ENCODE data around the gene EP300. TPM values are rescaled to one million over a fixed set of nuclear protein-coding genes. Genes with fewer than 3 reads are reported as not detected.
A peak's percentile ranks its signal among the peaks of the same experiment; 100 is the strongest.
"Not testable (repeated sequence)": the region's sequence is repeated elsewhere in the genome, so short reads cannot be mapped to it uniquely, and the experiment has no call there.

The EP300 gene
- total RNA-seq, 1 donor from 2014 or later, result 21.2 TPM

DNA sequence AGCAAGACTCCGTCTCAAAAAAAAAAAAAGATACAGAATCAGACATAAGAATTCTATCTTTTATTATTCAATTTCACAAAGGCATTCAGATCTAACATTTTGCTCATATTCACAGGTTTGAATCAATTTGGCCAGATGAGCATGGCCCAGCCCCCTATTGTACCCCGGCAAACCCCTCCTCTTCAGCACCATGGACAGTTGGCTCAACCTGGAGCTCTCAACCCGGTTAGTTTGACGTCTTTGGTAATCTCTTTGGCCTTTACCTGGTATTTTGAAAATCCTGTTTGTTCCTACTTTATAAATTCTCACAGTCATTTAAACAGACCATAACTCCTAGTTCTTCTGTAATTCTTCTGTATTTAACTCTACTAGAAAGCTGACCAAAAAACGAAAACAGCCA is 55.3 kb downstream of the EP300 start:
- no peak for DNase-seq (ENCODE audit: low read depth in 2 of 2)

DNA sequence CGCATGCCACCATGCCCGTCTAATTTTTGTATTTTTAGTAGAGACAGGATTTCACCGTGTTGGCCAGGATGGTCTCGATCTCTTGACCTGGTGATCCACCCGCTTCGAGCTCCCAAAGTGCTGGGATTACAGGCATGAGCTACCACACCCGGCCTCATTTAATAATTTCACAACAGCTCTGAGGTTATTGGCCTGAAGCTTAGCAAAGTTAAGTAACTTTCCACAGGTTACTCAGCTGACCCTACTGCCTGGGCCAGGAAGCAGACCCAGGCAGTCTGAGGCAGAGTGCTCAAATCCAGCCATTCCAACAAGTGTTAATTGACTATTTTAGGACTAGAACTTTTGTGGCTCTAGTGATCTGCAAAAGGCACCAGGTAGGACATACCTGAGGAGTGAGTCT is 60.5 kb downstream of the EP300 start:
- no peak for DNase-seq (ENCODE audit: low read depth in 2 of 2)

DNA sequence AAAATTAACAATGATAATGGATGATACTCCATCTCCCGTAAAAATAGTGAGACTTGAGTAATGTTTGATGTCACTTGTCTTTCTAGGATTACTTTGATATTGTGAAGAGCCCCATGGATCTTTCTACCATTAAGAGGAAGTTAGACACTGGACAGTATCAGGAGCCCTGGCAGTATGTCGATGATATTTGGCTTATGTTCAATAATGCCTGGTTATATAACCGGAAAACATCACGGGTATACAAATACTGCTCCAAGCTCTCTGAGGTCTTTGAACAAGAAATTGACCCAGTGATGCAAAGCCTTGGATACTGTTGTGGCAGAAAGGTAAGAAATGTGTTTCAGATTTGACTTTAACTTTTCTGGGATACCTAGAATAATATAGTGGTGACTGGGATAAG is 64.7 kb downstream of the EP300 start:
- DNase-seq (ENCODE audit: low read depth in 2 of 2), result no peak

DNA sequence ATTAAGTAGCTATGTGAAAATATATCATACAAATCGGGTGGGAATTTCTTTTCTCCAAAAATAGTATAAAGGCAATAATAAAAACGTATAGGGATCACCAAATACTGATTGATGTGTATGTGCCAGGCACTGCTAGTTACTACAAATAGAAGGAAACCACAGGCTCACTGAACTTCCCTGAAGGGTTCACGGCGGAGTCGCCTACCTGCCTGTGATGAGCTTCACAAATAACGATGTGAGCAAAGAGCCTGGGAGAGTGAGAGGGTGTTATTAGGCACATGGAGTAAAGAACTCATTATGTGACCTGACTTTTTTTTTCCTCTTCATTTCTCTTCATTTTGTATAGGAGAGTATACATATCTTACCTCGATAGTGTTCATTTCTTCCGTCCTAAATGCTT is 76.8 kb downstream of the EP300 start:
- DNase-seq (ENCODE audit: low read depth in 2 of 2), result no peak

DNA sequence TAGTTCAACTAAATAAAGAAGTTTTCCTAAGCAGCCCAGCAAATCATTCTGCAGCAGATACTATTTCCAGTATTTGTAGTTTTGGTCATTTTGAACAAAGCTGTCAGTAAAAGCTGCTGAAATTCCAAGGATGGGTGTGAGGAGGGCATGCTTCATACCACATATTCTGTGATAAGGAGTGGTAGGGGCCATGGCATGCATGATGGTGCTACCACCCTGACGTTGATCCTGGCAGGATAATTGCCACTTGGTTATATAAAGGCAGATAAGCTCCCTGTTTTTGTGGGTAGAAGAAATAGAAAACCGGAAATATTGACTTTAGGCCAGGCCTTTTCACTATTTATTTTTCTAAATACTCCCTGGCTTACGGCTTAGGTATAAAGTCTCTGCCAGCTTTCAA is 79.6 kb downstream of the EP300 start:
- DNase-seq (ENCODE audit: low read depth in 2 of 2), result no peak

DNA sequence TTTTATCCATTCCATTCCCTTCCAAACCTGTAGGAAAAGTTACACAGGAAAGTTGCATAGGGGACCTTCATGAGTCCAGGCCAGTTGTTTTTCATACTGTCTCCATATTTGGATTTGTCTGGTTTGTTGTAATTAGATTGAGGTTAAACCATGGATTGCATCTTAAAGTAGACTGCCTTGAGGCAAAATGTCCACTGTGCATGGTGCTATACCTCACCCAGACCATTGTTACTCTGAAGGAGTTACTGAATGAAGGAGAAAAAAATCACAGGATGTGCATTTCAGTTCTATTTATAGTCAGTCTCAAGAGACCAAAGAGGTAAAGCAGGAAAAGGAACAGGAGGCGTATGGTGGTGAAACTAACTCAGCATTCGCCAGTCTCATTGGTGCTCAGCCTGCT is 83.2 kb downstream of the EP300 start:
- no peak for DNase-seq (ENCODE audit: low read depth in 2 of 2)

DNA sequence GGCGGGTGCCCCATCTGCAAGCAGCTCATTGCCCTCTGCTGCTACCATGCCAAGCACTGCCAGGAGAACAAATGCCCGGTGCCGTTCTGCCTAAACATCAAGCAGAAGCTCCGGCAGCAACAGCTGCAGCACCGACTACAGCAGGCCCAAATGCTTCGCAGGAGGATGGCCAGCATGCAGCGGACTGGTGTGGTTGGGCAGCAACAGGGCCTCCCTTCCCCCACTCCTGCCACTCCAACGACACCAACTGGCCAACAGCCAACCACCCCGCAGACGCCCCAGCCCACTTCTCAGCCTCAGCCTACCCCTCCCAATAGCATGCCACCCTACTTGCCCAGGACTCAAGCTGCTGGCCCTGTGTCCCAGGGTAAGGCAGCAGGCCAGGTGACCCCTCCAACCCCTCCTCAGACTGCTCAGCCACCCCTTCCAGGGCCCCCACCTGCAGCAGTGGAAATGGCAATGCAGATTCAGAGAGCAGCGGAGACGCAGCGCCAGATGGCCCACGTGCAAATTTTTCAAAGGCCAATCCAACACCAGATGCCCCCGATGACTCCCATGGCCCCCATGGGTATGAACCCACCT is 84.7 kb downstream of the EP300 start:
- no peak for DNase-seq (ENCODE audit: low read depth in 2 of 2)

DNA sequence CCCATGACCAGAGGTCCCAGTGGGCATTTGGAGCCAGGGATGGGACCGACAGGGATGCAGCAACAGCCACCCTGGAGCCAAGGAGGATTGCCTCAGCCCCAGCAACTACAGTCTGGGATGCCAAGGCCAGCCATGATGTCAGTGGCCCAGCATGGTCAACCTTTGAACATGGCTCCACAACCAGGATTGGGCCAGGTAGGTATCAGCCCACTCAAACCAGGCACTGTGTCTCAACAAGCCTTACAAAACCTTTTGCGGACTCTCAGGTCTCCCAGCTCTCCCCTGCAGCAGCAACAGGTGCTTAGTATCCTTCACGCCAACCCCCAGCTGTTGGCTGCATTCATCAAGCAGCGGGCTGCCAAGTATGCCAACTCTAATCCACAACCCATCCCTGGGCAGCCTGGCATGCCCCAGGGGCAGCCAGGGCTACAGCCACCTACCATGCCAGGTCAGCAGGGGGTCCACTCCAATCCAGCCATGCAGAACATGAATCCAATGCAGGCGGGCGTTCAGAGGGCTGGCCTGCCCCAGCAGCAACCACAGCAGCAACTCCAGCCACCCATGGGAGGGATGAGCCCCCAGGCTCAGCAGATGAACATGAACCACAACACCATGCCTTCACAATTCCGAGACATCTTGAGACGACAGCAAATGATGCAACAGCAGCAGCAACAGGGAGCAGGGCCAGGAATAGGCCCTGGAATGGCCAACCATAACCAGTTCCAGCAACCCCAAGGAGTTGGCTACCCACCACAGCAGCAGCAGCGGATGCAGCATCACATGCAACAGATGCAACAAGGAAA is 85.4 kb downstream of the EP300 start:
- no peak for DNase-seq (ENCODE audit: low read depth in 2 of 2)

DNA sequence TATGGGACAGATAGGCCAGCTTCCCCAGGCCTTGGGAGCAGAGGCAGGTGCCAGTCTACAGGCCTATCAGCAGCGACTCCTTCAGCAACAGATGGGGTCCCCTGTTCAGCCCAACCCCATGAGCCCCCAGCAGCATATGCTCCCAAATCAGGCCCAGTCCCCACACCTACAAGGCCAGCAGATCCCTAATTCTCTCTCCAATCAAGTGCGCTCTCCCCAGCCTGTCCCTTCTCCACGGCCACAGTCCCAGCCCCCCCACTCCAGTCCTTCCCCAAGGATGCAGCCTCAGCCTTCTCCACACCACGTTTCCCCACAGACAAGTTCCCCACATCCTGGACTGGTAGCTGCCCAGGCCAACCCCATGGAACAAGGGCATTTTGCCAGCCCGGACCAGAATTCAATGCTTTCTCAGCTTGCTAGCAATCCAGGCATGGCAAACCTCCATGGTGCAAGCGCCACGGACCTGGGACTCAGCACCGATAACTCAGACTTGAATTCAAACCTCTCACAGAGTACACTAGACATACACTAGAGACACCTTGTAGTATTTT is 86.1 kb downstream of the EP300 start:
- no peak for DNase-seq (ENCODE audit: low read depth in 2 of 2)

DNA sequence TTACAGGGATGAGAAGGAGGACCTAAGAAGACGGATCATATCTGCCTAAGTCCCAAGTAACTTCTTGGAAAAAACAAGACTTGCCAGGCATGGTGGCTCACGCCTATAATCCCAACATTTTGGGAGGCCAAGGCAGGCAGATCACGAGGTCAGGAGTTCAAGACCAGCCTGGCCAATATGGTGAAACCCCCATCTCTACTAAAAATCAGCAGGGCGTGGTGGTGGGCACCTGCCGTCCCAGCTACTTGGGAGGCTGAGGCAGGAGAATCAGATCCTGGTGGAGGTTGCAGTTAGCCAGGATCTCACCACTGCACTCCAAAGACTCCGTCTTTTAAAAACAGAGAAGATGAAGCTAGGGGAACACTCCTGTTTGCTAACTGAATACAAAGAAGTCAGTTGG is 88.0 kb downstream of the EP300 start:
- DNase-seq (ENCODE audit: low read depth in 2 of 2), result not testable (repeated sequence)

DNA sequence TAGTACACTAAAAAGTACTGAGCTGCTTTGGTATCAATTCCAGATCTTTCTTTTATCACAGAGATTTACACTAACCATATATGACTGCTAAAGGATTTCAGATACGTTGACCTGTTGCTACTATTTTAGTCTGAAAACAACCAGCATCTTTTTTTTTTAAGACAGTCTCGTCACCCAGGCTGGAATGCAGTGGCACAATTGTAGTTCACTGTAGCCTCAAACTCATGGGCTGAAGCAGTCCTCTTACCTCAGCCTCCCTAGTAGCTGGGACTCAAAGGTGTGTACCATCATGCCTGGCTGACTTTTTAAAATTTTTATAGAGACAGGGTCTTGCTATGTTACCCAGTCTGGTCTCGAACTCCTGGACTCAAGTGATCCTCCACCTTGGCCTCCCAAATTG is 88.5 kb downstream of the EP300 start:
- no peak for DNase-seq (ENCODE audit: low read depth in 2 of 2)

DNA sequence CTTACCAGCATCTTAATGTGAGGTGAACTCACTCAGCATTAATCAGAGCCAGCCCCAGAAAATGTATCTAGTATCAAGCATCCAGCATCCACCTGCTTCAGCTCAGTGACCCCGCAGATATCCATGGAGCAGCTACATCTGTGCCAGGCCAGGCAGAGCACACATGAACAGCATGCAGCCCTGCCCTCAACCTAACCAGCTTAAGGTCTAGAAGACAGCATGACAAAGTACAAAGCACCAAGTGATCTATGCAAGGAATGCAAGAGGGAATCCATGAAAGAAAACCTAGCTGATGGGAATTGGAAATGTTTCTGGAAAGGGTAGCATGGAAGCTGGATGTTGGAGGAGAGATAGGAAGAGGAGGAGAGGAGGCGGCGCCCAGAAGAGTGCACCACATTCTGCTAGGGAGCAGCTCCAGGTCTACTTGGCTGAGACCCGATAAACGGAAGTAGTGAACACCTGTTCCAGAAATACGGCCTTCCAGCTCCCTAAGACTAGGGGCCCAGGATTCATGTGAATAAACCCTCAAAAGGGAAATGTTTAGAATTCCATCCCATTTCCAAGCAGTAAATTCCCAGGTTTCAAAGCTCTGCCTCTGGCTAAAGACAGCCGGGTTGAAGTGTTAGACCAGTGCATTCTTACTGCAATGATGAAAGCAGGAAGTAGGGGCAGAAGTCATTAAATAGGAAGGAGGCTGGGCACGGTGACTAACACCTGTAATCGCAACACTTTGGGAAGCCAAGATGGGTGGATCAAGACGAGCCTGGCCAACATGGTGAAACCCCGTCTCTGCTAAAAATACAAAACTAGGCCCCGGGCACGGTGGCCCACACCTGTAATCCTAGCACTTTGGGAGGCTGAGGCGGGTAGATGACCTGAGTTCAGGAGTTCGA is 89.2 kb downstream of the EP300 start:
- peak in 1 of 2 donors; percentile 59 for DNase-seq (ENCODE audit: low read depth in 2 of 2)

DNA sequence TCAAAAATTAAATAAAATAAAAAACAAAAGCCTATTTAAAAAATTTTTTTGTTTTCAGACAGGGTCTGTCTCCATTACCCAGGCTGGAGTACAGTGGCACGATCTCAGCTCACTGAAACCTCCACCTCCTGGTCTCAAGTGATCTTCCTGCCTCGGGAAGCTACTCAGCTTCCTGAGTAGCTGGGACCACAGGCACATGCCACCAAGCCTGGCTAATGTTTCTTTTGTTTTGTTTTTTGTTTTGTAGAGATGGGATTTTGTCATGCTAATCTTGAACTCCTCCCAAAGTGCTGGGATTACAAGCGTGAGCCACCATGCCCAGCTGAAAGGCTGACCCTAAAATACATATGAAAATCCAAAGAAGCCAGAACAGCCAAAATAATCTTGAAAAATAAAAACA is 92.3 kb downstream of the EP300 start:
- peak in 1 of 2 donors; percentile 39 for DNase-seq (ENCODE audit: low read depth in 2 of 2)

DNA sequence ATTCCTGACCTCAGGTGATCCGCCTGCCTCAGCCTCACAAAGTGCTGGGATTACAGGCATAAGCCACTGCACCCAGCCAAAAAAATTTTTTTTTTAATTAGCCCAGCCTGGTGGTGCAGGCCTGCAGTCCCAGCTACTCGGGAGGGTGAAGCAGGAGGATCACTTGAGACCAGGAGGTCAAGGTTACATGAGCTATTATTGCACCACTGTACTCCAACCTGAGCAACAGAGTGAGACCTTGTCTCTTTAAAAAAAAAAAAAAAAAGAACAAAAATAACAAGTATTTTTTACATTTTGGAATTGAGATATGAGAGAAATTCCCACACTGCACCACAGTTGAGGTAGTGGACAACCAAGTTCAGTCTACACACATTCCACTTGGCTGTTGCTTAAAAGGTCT is 99.1 kb downstream of the EP300 start:
- no peak for DNase-seq (ENCODE audit: low read depth in 2 of 2)

DNA sequence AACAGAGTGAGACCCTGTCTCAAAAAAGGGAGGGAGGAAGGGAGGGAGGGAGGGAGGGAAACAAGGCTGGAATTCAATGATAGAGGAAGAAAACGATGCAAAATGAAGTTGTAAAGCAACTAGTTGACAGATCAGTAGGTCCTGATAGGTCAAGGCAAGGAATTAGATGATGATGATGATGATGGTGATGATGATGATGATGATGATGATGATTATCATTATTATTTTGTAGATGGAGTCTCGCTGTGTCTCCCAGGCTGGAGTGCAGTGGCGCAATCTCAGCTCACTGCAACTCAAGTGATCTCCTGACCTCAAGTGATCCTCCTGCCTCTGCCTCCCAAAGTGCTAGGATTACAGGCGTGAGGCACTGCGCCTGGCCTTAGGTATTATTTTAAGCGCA is 101.4 kb downstream of the EP300 start:
- DNase-seq (ENCODE audit: low read depth in 2 of 2), result no peak

DNA sequence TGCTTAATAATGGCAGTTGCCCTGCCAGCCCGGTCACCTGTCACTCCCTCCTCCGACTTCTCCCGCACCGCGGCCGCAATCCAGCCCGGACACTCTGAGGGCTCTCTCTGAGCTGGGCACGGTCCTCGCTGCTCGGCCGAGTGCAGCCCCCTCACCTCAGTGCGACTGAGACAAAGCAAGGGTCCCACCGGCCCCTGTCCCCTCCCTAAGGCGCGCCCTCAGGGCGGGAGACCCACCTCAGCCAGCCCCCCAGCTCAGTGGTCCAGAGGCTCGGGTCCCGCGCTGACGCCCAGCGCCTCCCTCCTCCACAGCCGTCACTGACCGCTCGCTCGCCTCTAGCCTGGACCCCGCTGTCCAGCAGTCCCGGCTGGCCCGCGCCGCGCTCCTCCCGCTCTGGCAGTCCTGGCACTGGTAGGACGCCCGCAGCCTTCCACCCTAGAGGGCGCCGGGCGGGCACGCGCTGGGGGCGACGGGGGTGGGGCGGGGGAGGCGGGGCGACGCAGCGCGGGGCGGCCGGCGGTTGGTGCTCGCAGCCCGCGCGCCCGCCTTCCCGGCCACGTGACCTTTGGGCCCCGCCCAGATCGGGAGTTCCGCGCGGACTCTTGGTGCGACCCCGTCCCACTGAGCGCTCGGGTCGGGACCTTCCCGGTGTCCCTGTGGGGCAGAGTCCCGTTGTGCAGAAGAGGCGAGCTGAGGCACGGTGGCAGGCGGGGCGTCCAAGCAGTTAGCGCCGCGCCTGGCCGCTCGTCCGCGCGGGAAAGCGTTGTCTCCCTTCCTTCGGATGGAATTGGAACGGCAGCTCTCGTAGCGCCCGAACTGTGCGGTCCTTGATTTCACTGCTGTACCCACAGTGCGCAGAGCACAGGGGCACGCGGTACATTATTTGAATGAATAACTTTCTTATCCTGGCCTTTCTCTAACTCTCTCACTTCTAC is 104.9 kb downstream of the EP300 start:
- DNase-seq (ENCODE audit: low read depth in 2 of 2), result peak in 1 of 2 donors; percentile 84

DNA sequence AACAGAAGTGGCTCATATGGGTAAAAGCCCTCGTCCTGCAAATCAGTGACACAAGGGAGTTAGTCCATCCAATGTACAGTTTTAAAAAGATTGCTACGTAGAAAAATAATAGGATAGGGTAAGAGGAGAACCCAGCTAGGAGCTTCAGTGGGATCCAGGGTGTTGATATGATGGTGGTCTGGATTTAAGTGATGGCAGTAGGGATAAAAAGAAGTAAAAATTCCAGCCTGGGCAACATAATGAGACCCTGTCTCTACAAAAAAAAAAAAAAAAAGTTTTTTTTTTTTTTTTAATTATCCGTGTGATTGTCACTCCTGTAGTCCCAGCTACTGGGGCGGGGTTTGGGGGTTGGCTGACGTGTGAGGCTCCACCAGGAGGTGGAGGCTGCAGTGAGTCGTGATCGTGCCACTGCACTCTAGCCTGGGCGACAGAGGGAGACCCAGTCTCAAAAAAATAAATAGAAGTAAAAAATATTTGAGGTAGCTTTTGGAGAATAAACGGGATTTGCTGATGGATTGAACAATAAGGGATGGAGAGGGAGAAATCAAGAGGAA is 105.7 kb downstream of the EP300 start:
- peak in 1 of 2 donors; percentile 62 for DNase-seq (ENCODE audit: low read depth in 2 of 2)

DNA sequence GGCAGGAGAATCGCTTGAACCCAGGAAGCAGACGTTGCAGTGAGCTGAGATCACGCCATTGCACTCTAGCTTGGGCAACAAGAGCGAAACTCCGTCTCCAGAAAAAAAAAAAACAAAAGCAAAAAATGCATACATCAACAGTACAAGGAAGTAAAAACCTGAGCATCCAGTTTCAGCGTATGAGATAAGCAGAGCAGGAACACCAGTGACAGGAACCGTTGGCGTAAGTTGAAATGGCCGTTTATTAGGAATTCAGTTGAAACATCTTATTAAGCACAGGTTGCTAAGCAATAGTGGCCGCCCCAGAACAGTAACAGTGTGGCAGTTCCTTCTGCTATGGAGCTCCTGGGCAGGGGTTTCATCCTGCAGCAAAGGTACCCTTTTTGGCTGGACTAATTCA is 108.7 kb downstream of the EP300 start:
- DNase-seq (ENCODE audit: low read depth in 2 of 2), result no peak

DNA sequence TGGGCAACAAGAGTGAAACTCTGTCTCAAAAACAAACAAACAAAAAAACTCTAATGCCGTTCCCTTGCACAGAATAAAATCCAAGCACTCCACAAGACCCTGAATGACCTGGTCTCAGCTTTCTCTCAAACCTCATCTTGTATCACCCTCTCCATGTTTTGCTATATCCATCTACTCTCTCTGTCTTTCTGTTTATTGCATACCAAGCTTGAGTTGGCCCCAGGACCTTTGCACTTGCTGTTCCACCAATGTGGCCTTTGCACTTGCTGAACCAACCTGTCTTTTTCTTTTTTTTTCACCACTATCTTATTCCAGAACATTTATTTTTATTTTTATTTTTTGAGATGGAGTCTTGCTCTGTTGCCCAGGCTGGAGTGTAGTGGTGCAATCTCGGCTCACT is 110.7 kb downstream of the EP300 start:
- no peak for DNase-seq (ENCODE audit: low read depth in 2 of 2)

DNA sequence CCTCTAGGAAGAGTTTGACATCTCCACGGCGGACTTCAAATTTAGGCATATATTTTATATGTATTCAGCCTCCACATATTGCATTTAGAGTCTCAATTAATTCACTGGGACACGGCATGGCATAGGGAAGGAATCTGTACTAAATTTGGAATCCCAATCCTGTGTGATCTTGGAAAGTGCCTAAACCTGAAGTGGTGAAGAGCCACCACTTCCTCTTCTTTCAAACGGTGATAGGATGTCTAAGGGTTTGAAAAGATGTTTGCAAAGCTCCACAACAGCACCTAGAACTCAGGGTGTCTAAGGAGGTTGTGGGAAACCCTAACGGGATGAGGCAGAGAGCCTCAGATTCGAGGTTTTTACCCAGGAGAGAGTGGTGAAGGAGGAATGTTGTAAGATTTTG is 111.7 kb downstream of the EP300 start:
- DNase-seq (ENCODE audit: low read depth in 2 of 2), result no peak

Measured in dermis microvascular lymphatic vessel endothelial cell (primary cell).